ENCODE results near the gene PFDN2.

Gene PFDN2

DNA sequence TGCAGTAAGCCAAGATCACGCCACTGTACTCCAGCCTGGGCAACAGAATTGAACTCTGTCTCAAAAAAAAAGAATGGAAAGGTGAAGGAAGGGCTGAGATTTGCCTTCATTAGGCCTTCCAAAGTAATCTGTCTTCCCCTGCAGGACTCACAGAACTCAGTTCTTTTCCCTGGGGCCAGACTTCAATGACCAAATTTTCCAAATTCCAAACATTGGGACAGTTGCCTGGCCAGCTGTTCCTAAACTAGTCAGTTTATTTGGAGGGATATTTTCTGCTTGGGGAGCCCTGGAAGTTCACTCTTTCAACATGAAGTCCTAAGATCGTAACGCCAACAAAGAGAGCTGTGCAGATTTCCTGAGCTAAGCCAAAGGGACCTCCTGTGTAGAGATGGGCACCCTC lies 20.0 kb upstream of the PFDN2 start:
- no peaks in the 10 kb centered on the region for H3K27me3 ChIP-seq (ENCODE audit: control insufficient read depth, insufficient read depth, low read length)
- H3K4me3 ChIP-seq (ENCODE audit: low read length): no peak overlapping the region
- no peak overlapping the region for H3K27ac ChIP-seq (ENCODE audit: low read length)
- H3K9me3 ChIP-seq (ENCODE audit: control insufficient read depth, insufficient read depth, low read length): no peaks in the 10 kb centered on the region
- H3K36me3 ChIP-seq (ENCODE audit: control insufficient read depth, insufficient read depth, low read length): no peaks in the 10 kb centered on the region
- DNase-seq (ENCODE audit: low read depth, low spot score): no peak
- no peaks in the 10 kb centered on the region; the same call in 1 of the 2 replicates for H3K4me1 ChIP-seq (ENCODE audit: control insufficient read depth, insufficient read depth, low read length)
- WGBS (ENCODE audit: insufficient coverage, insufficient read length): no CpG with 5 or more reads among the region's 3 CpGs

DNA sequence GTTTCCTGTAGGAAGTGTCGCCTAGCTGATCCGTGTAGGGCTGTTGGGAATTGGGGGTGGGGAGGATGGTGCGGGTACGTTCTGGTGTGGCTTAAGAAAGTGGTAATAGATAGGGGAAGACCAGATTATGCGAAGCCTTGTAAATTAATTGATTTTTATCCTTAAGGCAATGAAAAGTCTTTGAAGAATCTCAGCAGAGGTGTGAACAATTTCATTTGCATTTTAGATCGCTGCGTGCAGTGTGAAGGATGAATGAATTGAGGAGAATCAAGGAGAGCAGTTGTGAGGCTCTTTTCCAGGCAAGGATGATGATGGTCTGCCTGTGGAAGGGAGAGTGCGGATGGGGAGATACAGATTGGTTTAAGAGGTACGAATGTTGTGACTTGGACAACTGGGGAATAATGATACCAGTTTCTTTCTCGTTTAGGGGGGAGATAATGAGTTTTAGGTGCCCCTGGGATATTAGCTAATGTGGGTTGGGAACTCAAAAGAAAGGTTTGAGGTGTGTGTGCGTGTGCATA lies 15.4 kb upstream of the PFDN2 start:
- H3K27ac ChIP-seq (ENCODE audit: low read length): peak overlapping the region; percentile 22
- no CpG with 5 or more reads among the region's 11 CpGs for WGBS (ENCODE audit: insufficient coverage, insufficient read length)
- peaks cover 2% of the 10 kb centered on the region; the same call in 1 of the 2 replicates for H3K36me3 ChIP-seq (ENCODE audit: control insufficient read depth, insufficient read depth, low read length)
- H3K27me3 ChIP-seq (ENCODE audit: control insufficient read depth, insufficient read depth, low read length): no peaks in the 10 kb centered on the region
- no peak for DNase-seq (ENCODE audit: low read depth, low spot score)
- peak overlapping the region; percentile 73; the same call in 1 of the 2 replicates for H3K4me3 ChIP-seq (ENCODE audit: low read length)
- H3K9me3 ChIP-seq (ENCODE audit: control insufficient read depth, insufficient read depth, low read length): no peaks in the 10 kb centered on the region
- H3K4me1 ChIP-seq (ENCODE audit: control insufficient read depth, insufficient read depth, low read length): no peaks in the 10 kb centered on the region

DNA sequence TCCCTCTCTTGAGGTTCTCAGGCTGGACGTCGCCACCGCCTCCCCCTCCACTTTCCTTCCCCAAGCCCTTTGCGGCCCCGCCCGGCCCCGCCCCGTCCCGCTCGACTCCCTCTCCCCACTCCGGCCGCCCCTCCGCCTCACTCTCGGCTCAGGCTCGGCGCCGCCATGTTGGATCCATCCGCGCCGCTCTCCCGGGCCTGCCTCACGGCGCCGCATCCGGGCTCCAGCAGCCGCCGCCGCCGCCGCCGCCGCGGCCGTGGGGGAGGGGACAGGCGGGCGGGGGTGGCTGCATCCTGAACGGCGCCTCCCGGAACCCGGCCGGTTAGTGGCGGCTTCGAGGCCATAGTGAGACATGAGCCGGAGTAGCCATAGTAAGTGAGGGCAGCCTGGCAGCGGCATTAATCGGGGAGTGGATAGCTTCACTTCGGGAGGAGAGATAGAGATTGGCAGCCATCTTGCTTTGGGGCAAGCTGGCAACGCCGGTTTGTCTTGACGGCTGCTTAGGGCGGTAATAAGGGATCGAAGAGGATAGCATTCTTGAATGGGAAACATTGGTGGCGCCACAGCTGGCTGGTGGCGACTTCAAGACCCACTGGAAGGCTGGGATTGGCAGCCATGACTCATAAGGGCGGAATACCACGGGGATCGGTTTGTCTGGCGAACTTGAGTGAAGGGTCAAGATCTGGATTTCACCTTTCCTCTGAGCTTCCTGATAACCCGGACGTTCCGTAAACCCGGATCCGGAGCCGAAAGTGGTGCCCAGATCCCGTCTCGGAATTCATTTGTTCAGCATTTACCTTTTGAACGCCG lies 14.8 kb upstream of the PFDN2 start, which contains the start of gene DEDD:
Gene DEDD (minus strand): TSS at position 258 of the 810 bp plus-strand sequence. CDS start 8,205 bp downstream, outside the sequence.
- DNase-seq (ENCODE audit: low read depth, low spot score): peak; percentile 82
- WGBS (ENCODE audit: insufficient coverage, insufficient read length): no CpG with 5 or more reads among the region's 68 CpGs
- H3K27ac ChIP-seq (ENCODE audit: low read length): peak within 1 kb of the TSS; percentile 22
- no peaks in the 10 kb centered on the region for H3K27me3 ChIP-seq (ENCODE audit: control insufficient read depth, insufficient read depth, low read length)
- H3K9me3 ChIP-seq (ENCODE audit: control insufficient read depth, insufficient read depth, low read length): no peaks in the 10 kb centered on the region
- peaks cover 4% of the 10 kb centered on the region; the same call in 1 of the 2 replicates for H3K36me3 ChIP-seq (ENCODE audit: control insufficient read depth, insufficient read depth, low read length)
- peak within 1 kb of the TSS; percentile 73; the same call in 1 of the 2 replicates for H3K4me3 ChIP-seq (ENCODE audit: low read length)
- H3K4me1 ChIP-seq (ENCODE audit: control insufficient read depth, insufficient read depth, low read length): no peaks in the 10 kb centered on the region

DNA sequence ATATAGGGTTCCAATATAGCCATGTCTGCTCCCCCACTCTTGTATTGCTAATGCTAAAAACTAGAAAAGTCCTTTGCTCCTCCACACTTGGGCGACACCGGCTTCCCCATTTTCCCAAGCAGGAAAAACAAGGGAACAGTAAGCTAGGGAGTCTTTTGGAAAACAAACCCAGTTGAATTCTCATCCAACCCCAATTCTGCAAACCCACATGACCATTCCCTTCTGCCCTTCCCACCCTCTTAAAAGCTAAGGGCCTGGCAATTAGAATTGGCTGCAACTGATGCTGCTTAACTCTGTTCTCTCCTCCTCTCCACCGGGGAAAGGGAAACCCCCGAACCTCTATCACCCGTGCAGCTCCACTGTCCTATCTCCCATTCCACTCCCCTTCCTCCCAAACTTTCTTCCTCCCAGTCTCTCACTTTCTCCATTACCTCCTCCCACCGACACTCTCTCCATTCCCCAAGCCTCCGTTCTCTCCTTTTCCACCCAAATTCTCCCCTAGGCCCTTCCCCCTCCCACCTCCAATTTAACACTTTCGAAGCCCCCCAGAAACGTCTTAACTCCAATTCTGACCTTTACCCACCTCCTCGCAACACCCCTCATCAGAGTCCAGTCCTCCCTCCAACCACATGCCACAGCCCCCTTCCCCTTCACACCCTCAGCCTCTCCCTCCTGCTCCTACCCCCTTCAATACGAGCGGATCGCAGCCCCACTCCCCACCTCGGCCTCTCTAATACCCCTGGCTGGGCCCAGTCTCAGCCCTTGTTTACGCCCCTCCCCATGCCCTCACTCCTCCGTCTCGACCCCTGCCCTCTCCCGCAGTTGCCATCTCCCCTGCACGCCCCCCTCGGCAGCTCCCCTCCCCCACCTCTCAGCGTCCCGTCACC lies 13.9 kb upstream of the PFDN2 start:
- Histone ChIP-seq H3K27me3 (ENCODE audit: control insufficient read depth, insufficient read depth, low read length) (no peaks in the 10 kb centered on the region), H3K9me3 (ENCODE audit: control insufficient read depth, insufficient read depth, low read length) (no peaks in the 10 kb centered on the region), H3K27ac (ENCODE audit: low read length) (no peak overlapping the region), H3K36me3 (ENCODE audit: control insufficient read depth, insufficient read depth, low read length) (peaks cover 5% of the 10 kb centered on the region; the same call in 1 of the 2 replicates), H3K4me3 (ENCODE audit: low read length) (peak overlapping the region; percentile 73; the same call in 1 of the 2 replicates), H3K4me1 (ENCODE audit: control insufficient read depth, insufficient read depth, low read length) (no peaks in the 10 kb centered on the region)
- no peak for DNase-seq (ENCODE audit: low read depth, low spot score)
- 100% methylated on average over 1 of the region's 22 CpGs for WGBS (ENCODE audit: insufficient coverage, insufficient read length)

DNA sequence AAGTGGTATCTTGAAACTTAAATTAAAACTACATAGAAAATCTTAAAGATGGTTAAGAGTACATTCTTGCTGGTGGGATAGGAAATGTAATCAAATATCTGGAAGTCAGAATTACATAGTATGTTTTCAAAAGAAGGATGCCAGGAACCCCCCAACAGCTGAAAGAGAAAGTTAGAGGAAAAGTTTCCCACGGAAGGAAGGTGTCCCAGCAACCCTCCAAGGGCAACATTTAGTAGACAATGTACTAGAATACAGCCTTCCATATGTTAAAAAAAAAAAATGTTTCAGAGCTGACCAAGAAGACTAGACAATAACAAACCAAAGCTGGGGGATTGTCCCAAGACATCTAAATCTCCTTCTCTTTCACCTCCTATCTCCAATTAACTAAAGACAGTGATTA lies 12.4 kb upstream of the PFDN2 start:
- WGBS (ENCODE audit: insufficient coverage, insufficient read length): no CpG with 5 or more reads among the region's 1 CpG
- Histone ChIP-seq H3K4me3 (ENCODE audit: low read length) (no peak overlapping the region), H3K9me3 (ENCODE audit: control insufficient read depth, insufficient read depth, low read length) (no peaks in the 10 kb centered on the region), H3K27me3 (ENCODE audit: control insufficient read depth, insufficient read depth, low read length) (no peaks in the 10 kb centered on the region), H3K27ac (ENCODE audit: low read length) (no peak overlapping the region), H3K36me3 (ENCODE audit: control insufficient read depth, insufficient read depth, low read length) (peaks cover 5% of the 10 kb centered on the region; the same call in 1 of the 2 replicates), H3K4me1 (ENCODE audit: control insufficient read depth, insufficient read depth, low read length) (no peaks in the 10 kb centered on the region)
- DNase-seq (ENCODE audit: low read depth, low spot score): no peak

DNA sequence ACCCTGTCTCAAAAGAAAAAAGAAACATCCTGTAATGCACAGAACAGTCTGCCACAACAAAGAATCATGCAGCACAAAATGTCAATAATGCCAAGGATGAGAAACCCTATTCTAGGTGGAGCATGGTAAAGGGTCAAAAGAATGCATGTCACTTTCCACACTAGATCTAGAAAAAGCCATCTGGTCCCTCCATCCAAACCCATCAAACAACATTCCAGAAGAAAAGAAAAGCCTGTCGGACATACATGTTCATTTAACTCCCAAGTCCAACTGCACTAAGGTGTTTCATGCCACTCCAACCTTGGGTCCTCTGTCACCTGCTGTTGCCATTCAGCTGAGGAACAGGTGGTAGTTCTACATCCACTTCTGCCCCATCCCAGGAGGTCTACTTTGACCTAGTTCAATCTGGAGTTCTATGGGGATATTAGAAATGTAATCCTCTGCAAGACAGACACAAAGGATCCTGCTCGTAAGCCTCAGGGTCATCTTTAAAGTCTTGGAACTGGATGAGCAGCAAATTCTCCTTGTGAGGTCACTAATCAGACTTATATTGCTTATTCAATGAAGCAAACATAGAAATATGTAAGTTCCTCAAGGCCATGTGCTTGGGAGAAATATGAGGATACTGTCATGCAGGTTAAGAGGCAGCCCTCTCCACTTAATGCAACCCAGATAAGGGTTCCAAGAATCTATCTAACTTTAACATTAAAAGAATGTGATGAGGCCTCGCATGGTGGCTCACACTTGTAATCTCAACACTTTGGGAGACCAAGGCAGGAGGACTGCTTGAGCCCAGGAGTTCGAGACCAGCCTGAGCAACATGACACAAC lies 11.0 kb upstream of the PFDN2 start:
- DNase-seq (ENCODE audit: low read depth, low spot score): no peak
- Histone ChIP-seq H3K9me3 (ENCODE audit: control insufficient read depth, insufficient read depth, low read length) (no peaks in the 10 kb centered on the region), H3K4me1 (ENCODE audit: control insufficient read depth, insufficient read depth, low read length) (no peaks in the 10 kb centered on the region), H3K27me3 (ENCODE audit: control insufficient read depth, insufficient read depth, low read length) (no peaks in the 10 kb centered on the region), H3K27ac (ENCODE audit: low read length) (no peak overlapping the region), H3K4me3 (ENCODE audit: low read length) (no peak overlapping the region), H3K36me3 (ENCODE audit: control insufficient read depth, insufficient read depth, low read length) (peaks cover 10% of the 10 kb centered on the region; the same call in 1 of the 2 replicates)
- WGBS (ENCODE audit: insufficient coverage, insufficient read length): no CpG with 5 or more reads among the region's 4 CpGs

DNA sequence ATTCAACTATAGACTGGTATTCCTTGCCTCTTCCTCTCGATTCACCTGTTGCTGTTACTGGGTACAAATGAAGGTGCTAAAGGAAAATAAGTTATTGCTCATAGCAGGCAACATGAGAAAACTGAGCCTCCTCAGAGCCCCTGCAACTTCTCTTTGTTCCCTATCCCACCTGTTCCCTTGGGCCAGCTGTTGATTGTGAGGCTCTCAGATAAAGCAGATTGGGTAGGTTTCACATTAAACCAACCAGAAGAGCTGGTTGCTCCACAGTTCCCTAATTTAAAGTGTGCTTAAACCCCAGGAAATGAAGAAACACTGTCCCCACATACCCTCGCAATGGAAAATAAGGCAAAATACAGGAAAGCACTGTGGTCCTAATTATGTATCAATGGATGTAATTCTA lies 9.8 kb upstream of the PFDN2 start:
- no peaks in the 10 kb centered on the region for H3K9me3 ChIP-seq (ENCODE audit: control insufficient read depth, insufficient read depth, low read length)
- no peak overlapping the region for H3K27ac ChIP-seq (ENCODE audit: low read length)
- H3K27me3 ChIP-seq (ENCODE audit: control insufficient read depth, insufficient read depth, low read length): no peaks in the 10 kb centered on the region
- WGBS (ENCODE audit: insufficient coverage, insufficient read length): no CpG with 5 or more reads among the region's 2 CpGs
- DNase-seq (ENCODE audit: low read depth, low spot score): no peak
- H3K36me3 ChIP-seq (ENCODE audit: control insufficient read depth, insufficient read depth, low read length): peaks cover 17% of the 10 kb centered on the region; the same call in 1 of the 2 replicates
- no peaks in the 10 kb centered on the region for H3K4me1 ChIP-seq (ENCODE audit: control insufficient read depth, insufficient read depth, low read length)
- no peak overlapping the region for H3K4me3 ChIP-seq (ENCODE audit: low read length)

DNA sequence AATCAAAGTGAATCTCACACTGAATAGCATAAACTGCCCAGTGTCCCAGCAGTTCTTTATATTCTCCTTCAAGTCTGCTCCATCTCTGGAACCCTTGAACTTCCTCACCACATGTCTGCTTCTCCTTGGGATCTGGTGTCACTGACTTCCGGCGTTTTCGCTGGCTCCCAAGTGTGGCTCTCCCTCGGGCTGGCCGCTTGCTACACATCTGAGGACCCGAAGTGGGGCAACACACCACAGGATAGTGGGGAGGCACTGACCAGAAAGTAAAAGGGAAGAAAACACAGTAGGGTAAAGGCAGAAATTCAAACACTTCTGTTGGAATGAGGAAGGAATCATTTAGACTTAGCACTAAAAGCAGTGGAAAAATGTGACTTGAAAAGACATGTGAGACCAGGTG lies 5.1 kb upstream of the PFDN2 start:
- DNase-seq (ENCODE audit: low read depth, low spot score): no peak
- H3K4me1 ChIP-seq (ENCODE audit: control insufficient read depth, insufficient read depth, low read length): peaks cover 6% of the 10 kb centered on the region; the same call in 1 of the 2 replicates
- WGBS (ENCODE audit: insufficient coverage, insufficient read length): no CpG with 5 or more reads among the region's 6 CpGs
- no peaks in the 10 kb centered on the region for H3K27me3 ChIP-seq (ENCODE audit: control insufficient read depth, insufficient read depth, low read length)
- peaks cover 32% of the 10 kb centered on the region for H3K36me3 ChIP-seq (ENCODE audit: control insufficient read depth, insufficient read depth, low read length)
- H3K27ac ChIP-seq (ENCODE audit: low read length): no peak overlapping the region
- H3K4me3 ChIP-seq (ENCODE audit: low read length): no peak overlapping the region
- no peaks in the 10 kb centered on the region for H3K9me3 ChIP-seq (ENCODE audit: control insufficient read depth, insufficient read depth, low read length)

DNA sequence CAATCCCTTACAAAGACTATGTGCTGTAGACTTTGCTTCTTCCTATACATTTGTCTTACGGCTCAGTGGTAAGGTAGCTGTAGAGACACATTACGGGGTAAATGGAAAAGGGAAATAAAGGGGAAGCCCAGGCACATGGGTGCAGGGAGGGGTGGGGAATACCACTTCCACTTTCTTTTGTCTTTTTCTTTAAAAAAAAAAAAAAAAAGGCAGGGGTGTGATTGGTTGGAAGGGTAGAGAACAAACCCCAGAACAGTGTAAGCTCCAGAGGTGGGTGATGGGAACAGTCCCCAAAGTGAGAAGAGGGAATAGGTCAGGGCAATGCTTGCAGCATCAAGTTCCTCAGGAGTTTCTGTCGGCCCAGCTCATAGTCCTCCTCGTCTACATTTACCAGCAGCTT lies 4.0 kb upstream of the PFDN2 start:
- Histone ChIP-seq H3K27ac (ENCODE audit: low read length) (no peak overlapping the region), H3K4me3 (ENCODE audit: low read length) (no peak overlapping the region), H3K9me3 (ENCODE audit: control insufficient read depth, insufficient read depth, low read length) (no peaks in the 10 kb centered on the region), H3K27me3 (ENCODE audit: control insufficient read depth, insufficient read depth, low read length) (no peaks in the 10 kb centered on the region), H3K36me3 (ENCODE audit: control insufficient read depth, insufficient read depth, low read length) (peaks cover 30% of the 10 kb centered on the region), H3K4me1 (ENCODE audit: control insufficient read depth, insufficient read depth, low read length) (peaks cover 6% of the 10 kb centered on the region; the same call in 1 of the 2 replicates)
- WGBS (ENCODE audit: insufficient coverage, insufficient read length): no CpG with 5 or more reads among the region's 4 CpGs
- no peak for DNase-seq (ENCODE audit: low read depth, low spot score)
